ENCODE data around the gene NFRKB.

NFRKB gene

DNA sequence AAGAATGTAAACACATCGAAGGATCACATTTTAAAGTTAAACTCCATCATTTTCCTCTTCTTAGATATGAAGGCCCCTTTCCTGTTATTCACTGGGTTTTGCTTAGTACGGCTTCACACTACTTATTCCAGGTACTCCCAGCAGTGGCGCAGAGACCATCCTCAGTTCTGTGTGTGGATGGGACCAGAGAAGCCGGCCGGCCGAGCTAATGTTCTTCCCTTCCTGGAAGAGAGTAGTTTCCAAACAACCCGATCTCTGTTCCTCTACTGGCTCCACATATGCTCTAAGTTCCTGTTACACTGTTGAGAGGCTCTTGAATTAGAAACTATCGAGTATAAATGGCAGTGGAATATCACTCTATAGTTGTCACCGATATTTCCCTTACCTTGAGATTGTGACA, 684 bp upstream of the NFRKB start:
- no peak for TF ChIP-seq CTCF (IDR thresholded peaks at IDR 0.05; ENCODE audit: low read depth, low read length)

DNA sequence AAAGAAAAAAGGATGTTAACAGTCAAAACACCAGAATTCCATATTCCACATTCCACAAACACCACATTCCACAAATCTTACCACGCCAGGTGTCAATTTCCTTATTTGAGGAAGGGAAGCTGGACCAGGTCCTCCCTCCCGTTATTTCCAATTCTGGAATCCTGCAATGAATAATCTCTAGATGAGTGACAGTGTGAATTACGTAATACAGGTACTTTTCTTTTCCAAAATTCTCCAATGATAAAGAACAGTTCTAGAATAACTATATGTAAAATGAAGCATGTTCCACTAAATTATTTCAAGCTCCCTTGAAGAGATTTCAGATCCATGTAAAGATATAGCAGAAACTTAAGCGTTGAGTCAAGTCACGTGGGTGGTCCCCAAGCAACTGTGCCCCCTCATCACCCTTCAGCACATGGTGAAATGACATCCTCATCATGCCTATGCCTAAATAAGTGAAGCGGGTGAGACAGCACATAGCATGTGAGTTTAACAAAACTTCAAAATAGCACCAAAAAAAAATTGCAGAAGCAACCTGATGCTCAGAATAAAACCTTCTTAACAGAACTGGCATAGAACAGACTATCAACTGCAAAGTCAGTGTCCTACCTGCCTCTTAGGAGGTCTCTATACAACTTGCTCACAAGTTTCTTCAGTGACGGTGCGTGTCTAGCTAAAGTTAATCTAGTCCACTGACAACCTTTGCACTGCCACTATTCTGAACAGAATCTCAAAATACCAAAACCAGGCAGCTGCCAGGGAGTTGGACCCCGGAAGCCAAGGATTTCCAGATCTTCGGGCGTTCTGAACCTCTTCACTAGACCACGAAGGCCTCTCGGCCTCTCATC, 876 bp downstream of the NFRKB start:
- TF ChIP-seq CTCF (IDR thresholded peaks at IDR 0.05; ENCODE audit: low read depth, low read length): no peak
- DNase-seq (ENCODE audit: extremely low read depth, low read depth): no peak

More for the DNA sequence above, 684 bp upstream of the NFRKB start:
- no peak for DNase-seq (ENCODE audit: extremely low read depth, low read depth)

DNA sequence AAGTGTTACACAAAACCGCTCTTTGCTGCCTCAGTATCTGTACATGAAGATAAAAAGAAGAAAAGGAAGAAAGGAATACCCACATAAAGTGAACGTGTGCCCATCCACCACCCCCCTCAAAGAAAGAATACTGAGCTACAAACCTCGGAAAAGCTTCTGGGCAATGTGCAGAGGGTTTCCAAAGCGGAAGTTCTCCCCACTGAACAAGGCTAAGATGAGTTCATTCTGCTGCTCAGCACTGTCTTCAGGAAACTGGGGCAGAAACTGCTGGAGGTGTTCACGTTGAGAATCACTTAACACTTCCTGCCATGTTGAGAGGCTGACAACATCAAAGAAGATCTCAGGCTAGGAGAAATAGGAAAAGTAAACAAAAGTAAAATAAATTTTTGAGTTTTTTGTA, 6.9 kb downstream of the NFRKB start:
- DNase-seq (ENCODE audit: extremely low read depth, low read depth): no peak
- TF ChIP-seq CTCF (IDR thresholded peaks at IDR 0.05; ENCODE audit: low read depth, low read length): no peak

- no peak for TF ChIP-seq CTCF (IDR thresholded peaks at IDR 0.05; ENCODE audit: low read depth, low read length)
- DNase-seq (ENCODE audit: extremely low read depth, low read depth): no peak
These were observed 10.0 kb downstream of the NFRKB start for GRCh38 chr11:129885381-129885780.

- no peak for TF ChIP-seq CTCF (IDR thresholded peaks at IDR 0.05; ENCODE audit: low read depth, low read length)
These were observed 10.8 kb downstream of the NFRKB start for GRCh38 chr11:129884581-129884980.

DNA sequence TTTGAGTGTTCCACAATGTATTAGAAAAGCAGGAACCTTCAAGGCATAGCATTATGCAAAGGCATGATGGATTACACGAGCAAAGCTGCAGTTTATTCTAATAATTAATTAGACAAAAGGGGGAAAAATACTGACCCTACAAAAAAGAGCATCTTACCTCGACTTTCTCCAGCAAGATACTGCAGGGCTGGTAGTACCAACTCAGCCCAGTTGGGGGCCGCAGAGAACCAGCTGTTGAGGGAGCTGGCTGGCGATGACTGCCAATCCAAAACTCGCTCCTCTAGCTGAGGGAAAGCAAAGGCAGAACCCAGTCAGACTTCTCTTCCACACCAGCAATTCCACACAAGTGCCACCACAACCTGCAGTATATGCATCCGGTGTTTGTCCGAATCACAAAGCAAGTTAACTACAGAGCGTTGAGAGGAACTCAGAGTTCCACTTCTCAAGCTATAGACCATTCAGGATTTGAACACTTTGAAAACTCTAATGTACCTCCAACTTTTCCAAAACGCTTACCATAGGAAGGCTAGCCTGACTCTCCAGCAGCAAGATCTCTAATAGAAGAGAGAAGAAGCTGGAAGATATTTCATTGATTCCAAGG, 13.7 kb downstream of the NFRKB start:
- TF ChIP-seq CTCF (IDR thresholded peaks at IDR 0.05; ENCODE audit: low read depth, low read length): peak; percentile 53
- no peak for DNase-seq (ENCODE audit: extremely low read depth, low read depth)

More at GRCh38 chr11:129884581-129884980, 10.8 kb downstream of the NFRKB start:
- DNase-seq (ENCODE audit: extremely low read depth, low read depth): no peak

DNA sequence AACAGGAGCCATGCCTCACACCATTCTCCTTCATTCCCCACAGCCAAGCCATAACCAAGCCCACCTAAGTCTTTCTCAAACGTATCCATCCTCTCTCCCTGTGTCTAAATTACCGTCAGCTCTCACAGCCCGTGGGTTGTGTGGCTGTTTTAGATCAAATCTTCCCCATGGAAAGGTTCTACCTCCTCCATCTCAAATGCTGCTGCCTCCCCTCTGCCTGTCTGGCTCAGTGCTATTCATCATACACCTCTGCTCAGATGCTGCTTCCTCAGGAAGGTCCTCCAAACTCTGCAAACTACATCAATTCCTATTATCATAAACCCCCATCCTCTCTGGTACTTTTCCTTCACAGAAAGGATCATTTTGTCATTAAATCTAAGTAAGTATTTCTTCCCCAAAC, 15.1 kb downstream of the NFRKB start:
- no peak for TF ChIP-seq CTCF (IDR thresholded peaks at IDR 0.05; ENCODE audit: low read depth, low read length)
- no peak for DNase-seq (ENCODE audit: extremely low read depth, low read depth)
